ENCODE results near the gene JTB. TPM values are rescaled to one million over a fixed set of nuclear protein-coding genes. Genes with fewer than 3 reads are reported as not detected.

JTB gene
- total RNA-seq, 1 experiment from 2014 or later: 123 TPM

DNA sequence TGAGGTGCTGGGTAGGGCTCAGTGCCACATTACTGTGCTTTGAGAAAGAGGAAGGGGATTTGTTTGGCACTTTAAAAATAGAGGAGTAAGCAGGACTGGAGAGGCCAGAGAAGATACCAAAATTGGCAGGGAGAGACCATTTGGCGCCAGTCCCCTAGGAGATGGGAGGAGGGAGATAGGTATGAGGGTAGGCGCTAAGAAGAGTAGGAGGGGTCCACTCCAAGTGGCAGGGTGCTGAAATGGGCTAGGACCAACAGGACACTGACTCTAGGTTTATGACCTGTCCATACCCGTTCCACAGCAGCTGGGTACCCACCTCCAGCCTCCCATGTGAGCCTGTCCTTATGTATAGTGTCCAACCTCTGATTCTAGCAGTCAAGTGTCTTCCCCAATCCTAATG is 18.0 kb downstream of the JTB start:
- CTCF ChIA-PET: interaction anchor here (1.3 to 1.5 kb wide), 2 partner anchors 8 to 13 kb away, joined by 4 to 7 read pairs; partner anchors contain the start of genes CREB3L4 and DENND4B
- intact Hi-C loops (cut with micrococcal nuclease): no loop called here
- Histone ChIP-seq H3K27me3 (ENCODE audit: insufficient read depth, low read length) (no peaks in the 10 kb centered on the region), H3K9ac (ENCODE audit: low read length) (no peak overlapping the region), H3K27ac (ENCODE audit: low read depth, low read length) (peak overlapping the region; percentile 94), H3K4me2 (ENCODE audit: low read length) (peak overlapping the region; percentile 87), H2AFZ (ENCODE audit: low read depth, low read length, poor library complexity, severe bottlenecking) (no peak overlapping the region), H3K4me1 (ENCODE audit: control insufficient read depth in 1 of 2, insufficient read depth in 2 of 2, low read length in 2 of 2) (peaks cover 12 to 42% of the 10 kb centered on the region in 2 experiments; a peak in 3 of 4 replicates), H4K20me1 (ENCODE audit: insufficient read depth) (no peaks in the 10 kb centered on the region), H3K36me3 (ENCODE audit: control insufficient read depth in 1 of 2, insufficient read depth in 2 of 2, low read length in 2 of 2) (peaks cover 5 to 11% of the 10 kb centered on the region in 2 experiments; a peak in 1 of 4 replicates), H3K4me3 (replicated peaks in 1 of 2; ENCODE audit: low read depth in 1 of 2, low read length in 2 of 2) (no peak overlapping the region), H3K79me2 (ENCODE audit: insufficient read depth, low read length) (peaks cover 61% of the 10 kb centered on the region), H3K9me2 (ENCODE audit: insufficient read depth) (no peaks in the 10 kb centered on the region), H3K9me3 (ENCODE audit: control insufficient read depth in 1 of 2, insufficient read depth in 1 of 2, low read depth in 1 of 2, low read length in 2 of 2) (no peaks in the 10 kb centered on the region)
- ATAC-seq: no peak
- DNase-seq (ENCODE audit: low read depth, low spot score): no peak
- no TSS peak for BruUV-seq (replicated peaks)
- RAD21 ChIA-PET (ENCODE audit: low non-redundant PET in 1 of 2, low total read pairs in 2 of 2, uncharacterized antibody in 2 of 2, unreplicated experiment in 2 of 2): no interaction called here
- no peak for TF ChIP-seq FOSL1 (IDR thresholded peaks at IDR 0.05; ENCODE audit: low read depth)
- no peak for TF ChIP-seq ZFX (IDR thresholded peaks at IDR 0.05)
- TF ChIP-seq POLR2A (IDR thresholded peaks at IDR 0.05; ENCODE audit: borderline replicate concordance, extremely low read depth, insufficient read depth, insufficient read length): no peak
- TF ChIP-seq, protein P1, sequence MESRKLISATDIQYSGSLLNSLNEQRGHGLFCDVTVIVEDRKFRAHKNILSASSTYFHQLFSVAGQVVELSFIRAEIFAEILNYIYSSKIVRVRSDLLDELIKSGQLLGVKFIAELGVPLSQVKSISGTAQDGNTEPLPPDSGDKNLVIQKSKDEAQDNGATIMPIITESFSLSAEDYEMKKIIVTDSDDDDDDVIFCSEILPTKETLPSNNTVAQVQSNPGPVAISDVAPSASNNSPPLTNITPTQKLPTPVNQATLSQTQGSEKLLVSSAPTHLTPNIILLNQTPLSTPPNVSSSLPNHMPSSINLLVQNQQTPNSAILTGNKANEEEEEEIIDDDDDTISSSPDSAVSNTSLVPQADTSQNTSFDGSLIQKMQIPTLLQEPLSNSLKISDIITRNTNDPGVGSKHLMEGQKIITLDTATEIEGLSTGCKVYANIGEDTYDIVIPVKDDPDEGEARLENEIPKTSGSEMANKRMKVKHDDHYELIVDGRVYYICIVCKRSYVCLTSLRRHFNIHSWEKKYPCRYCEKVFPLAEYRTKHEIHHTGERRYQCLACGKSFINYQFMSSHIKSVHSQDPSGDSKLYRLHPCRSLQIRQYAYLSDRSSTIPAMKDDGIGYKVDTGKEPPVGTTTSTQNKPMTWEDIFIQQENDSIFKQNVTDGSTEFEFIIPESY (IDR thresholded peaks at IDR 0.05; ENCODE audit: extremely low read depth, insufficient replicate concordance, low read length): no peak
- no peak for TF ChIP-seq EZH2phosphoT487 (IDR thresholded peaks at IDR 0.05; ENCODE audit: borderline replicate concordance)
- POLR2A ChIA-PET: interaction anchor here (1.0 to 2.7 kb wide), 3 partner anchors 8 to 31 kb away, joined by 3 to 7 read pairs (median 5); partner anchors contain the start of genes CREB3L4, JTB and RPS27

DNA sequence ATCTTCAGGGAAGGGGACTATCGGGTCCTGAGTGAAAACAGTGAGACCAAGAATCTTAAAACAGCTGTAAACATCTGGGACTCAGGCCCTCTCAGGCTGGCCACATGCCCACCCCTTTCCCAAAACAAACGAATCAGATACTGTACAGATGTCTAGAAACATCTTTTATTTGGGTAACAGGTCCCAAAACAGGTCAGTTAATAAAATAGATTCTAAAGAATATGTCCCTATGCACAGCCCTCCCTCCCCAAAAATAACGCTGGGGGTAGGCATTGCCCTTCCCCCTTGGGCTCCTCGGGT is 18.6 kb downstream of the JTB start:
- peak overlapping the region; percentile 94 for H3K27ac ChIP-seq (ENCODE audit: low read depth, low read length)
- peak overlapping the region; percentile 26 to 88 for H3K4me3 ChIP-seq (replicated peaks in 1 of 2; ENCODE audit: low read depth in 1 of 2, low read length in 2 of 2)
- intact Hi-C loops (cut with micrococcal nuclease): no loop called here
- H3K27me3 ChIP-seq (ENCODE audit: insufficient read depth, low read length): no peaks in the 10 kb centered on the region
- H2AFZ ChIP-seq (ENCODE audit: low read depth, low read length, poor library complexity, severe bottlenecking): no peak overlapping the region
- peaks cover 5 to 13% of the 10 kb centered on the region in 2 experiments; a peak in 2 of 4 replicates for H3K36me3 ChIP-seq (ENCODE audit: control insufficient read depth in 1 of 2, insufficient read depth in 2 of 2, low read length in 2 of 2)
- ChIA-PET CTCF (interaction anchor here (1.3 to 1.5 kb wide), 2 partner anchors 9 to 12 kb away, joined by 4 to 7 read pairs; partner anchors contain the start of genes CREB3L4 and DENND4B), RAD21 (ENCODE audit: low non-redundant PET in 1 of 2, low total read pairs in 2 of 2, uncharacterized antibody in 2 of 2, unreplicated experiment in 2 of 2) (interaction anchor here in 1 of 2 experiments (0.6 kb wide), 1 partner anchor 8 kb away, joined by 3 read pairs; the partner anchor contains the start of gene CREB3L4), POLR2A (interaction anchor here (1.0 to 2.7 kb wide), 3 partner anchors 8 to 32 kb away, joined by 3 to 7 read pairs (median 5); partner anchors contain the start of genes CREB3L4, JTB and RPS27)
- H4K20me1 ChIP-seq (ENCODE audit: insufficient read depth): no peaks in the 10 kb centered on the region
- H3K9me3 ChIP-seq (ENCODE audit: control insufficient read depth in 1 of 2, insufficient read depth in 1 of 2, low read depth in 1 of 2, low read length in 2 of 2): no peaks in the 10 kb centered on the region
- DNase-seq (ENCODE audit: low read depth, low spot score) (no peak), ATAC-seq (no peak)
- H3K4me2 ChIP-seq (ENCODE audit: low read length): peak overlapping the region; percentile 87
- peaks cover 12 to 36% of the 10 kb centered on the region in 2 experiments; a peak in 3 of 4 replicates for H3K4me1 ChIP-seq (ENCODE audit: control insufficient read depth in 1 of 2, insufficient read depth in 2 of 2, low read length in 2 of 2)
- BruUV-seq (replicated peaks): no TSS peak
- H3K9ac ChIP-seq (ENCODE audit: low read length): peak overlapping the region; percentile 15; the same call in 1 of the 2 replicates
- no peaks in the 10 kb centered on the region for H3K9me2 ChIP-seq (ENCODE audit: insufficient read depth)
- peaks cover 67% of the 10 kb centered on the region for H3K79me2 ChIP-seq (ENCODE audit: insufficient read depth, low read length)
- TF ChIP-seq TCF7L2 (IDR thresholded peaks at IDR 0.05; ENCODE audit: borderline replicate concordance, extremely low read depth, insufficient read depth, insufficient read length) (no peak), RAD21 (IDR thresholded peaks at IDR 0.05; ENCODE audit: low read depth) (no peak), EZH2phosphoT487 (IDR thresholded peaks at IDR 0.05; ENCODE audit: borderline replicate concordance) (no peak), POLR2AphosphoS5 (IDR thresholded peaks at IDR 0.05; ENCODE audit: low read depth, low read length) (no peak)
- TF ChIP-seq, protein P1 (IDR thresholded peaks at IDR 0.05; ENCODE audit: extremely low read depth, insufficient replicate concordance, low read length): no peak
- TF ChIP-seq, protein P2, sequence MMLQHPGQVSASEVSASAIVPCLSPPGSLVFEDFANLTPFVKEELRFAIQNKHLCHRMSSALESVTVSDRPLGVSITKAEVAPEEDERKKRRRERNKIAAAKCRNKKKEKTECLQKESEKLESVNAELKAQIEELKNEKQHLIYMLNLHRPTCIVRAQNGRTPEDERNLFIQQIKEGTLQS (IDR thresholded peaks at IDR 0.05): no peak
- TF ChIP-seq, protein P3, sequence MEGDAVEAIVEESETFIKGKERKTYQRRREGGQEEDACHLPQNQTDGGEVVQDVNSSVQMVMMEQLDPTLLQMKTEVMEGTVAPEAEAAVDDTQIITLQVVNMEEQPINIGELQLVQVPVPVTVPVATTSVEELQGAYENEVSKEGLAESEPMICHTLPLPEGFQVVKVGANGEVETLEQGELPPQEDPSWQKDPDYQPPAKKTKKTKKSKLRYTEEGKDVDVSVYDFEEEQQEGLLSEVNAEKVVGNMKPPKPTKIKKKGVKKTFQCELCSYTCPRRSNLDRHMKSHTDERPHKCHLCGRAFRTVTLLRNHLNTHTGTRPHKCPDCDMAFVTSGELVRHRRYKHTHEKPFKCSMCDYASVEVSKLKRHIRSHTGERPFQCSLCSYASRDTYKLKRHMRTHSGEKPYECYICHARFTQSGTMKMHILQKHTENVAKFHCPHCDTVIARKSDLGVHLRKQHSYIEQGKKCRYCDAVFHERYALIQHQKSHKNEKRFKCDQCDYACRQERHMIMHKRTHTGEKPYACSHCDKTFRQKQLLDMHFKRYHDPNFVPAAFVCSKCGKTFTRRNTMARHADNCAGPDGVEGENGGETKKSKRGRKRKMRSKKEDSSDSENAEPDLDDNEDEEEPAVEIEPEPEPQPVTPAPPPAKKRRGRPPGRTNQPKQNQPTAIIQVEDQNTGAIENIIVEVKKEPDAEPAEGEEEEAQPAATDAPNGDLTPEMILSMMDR (IDR thresholded peaks at IDR 0.05 in 2 of 3, conservative IDR thresholded peaks at IDR 0.05 in 1 of 3; ENCODE audit: borderline replicate concordance in 1 of 3, insufficient read depth in 1 of 3, low read depth in 2 of 3, low read length in 2 of 3): no peak
- TF ChIP-seq, protein P4, sequence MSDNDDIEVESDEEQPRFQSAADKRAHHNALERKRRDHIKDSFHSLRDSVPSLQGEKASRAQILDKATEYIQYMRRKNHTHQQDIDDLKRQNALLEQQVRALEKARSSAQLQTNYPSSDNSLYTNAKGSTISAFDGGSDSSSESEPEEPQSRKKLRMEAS (IDR thresholded peaks at IDR 0.05): no peak

Measured in HCT116 (cell line).